Stimulated activated effector memory CD8-positive, alpha-beta T cell treated with anti-CD3 and anti-CD28 coated beads, Interleukin-12 subunit alpha, Interleukin-12 subunit beta, amount 100 ng/mL, for 72 hours (primary cell): Measurements from ENCODE around the gene NOL11.

Experiments used
- ATAC-seq: fragments of 150-1000 bp; cut with Tn5 transposase; 2 replicates; pipeline ENCODE4 v1.10.0; 2021
- DNase-seq, 2 donors: peaks; one replicate each; pipeline ENCODE4 v3.0.0; 2021 to 2022; ENCODE audit warnings: low spot score in 2 of 2
- H3K27ac Mint-ChIP-seq: one replicate; pipeline ENCODE4 v1.8.0; 2022; ENCODE audit warnings: mild to moderate bottlenecking, mixed read lengths
- H3K36me3 Mint-ChIP-seq: one replicate; pipeline ENCODE4 v1.8.0; 2022; ENCODE audit warnings: mild to moderate bottlenecking, mixed read lengths
- H3K4me1 Mint-ChIP-seq: one replicate; pipeline ENCODE4 v1.8.0; 2022; ENCODE audit warnings: mixed read lengths
- H3K4me3 Mint-ChIP-seq: one replicate; pipeline ENCODE4 v1.8.0; 2022; ENCODE audit warnings: mild to moderate bottlenecking, mixed read lengths
- H3K9me3 Mint-ChIP-seq: one replicate; pipeline ENCODE4 v1.8.0; 2022; ENCODE audit warnings: mixed read lengths

NOL11 gene

DNA sequence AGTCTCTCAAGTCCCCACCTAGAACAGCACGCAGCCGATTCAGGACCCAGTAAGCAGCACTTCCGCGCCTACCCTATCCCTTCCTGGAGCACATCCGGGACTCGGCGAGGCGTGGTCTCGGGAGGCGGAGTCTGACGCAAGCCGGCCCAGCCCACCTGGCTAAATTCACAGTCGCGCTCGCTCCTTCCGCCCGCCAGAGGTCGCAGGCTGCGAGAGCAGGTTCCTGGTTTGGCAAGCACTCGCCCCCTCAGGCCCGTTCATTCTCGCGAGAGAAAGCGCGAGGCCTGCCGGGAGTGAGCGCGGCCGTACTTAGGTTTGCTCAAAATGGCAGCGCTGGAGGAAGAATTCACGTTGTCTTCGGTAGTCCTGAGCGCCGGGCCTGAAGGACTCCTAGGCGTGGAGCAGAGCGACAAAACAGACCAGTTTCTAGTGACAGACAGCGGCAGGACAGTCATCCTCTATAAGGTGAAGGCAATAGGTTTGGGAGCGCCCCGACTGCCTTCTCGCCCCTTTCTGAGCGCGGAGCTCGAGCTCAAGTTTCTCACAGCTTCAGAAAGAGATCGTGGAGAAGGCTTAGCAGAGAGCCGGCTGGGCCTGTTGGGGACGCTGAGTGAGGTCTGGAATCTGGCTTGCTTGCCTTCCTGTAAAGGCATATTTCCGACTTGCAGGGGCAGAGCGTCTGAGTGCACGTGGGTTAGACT, at the start of gene NOL11:
TSS of gene NOL11 (plus strand) at position 313 of the 701 bp plus-strand sequence. CDS start at position 325, 12 bp downstream.
- peaks cover 51% of the 10 kb centered on the region for H3K36me3 Mint-ChIP-seq
- peak within 1 kb of the TSS; percentile 99 for H3K27ac Mint-ChIP-seq
- no peaks in the 10 kb centered on the region for H3K9me3 Mint-ChIP-seq
- peak; percentile 98 for ATAC-seq
- DNase-seq, result peak; percentile 99 to 100
- H3K4me3 Mint-ChIP-seq, result peak within 1 kb of the TSS; percentile 100
- H3K4me1 Mint-ChIP-seq, result peaks cover 24% of the 10 kb centered on the region

DNA sequence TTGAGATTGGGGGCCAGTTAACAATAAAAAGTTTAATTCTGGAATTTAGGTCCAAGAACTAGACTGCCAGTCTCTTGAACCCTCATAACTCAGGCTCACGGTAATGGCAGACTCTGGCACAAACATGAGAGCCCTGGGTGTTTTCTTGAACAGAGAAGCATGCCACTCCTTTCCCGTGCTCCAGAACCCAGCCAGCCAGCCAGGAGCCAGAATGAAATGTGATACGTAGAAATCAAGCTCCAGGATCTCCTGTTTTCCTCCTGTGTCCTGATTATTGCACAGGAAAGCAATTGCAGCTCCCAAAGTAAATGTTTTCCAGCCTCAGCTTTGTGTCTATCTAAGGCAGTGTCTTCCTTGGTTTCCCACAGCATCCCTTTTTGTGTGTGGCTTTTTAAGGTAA, 46.2 kb upstream of the NOL11 start:
- Mint-ChIP-seq H3K36me3 (peaks cover 77% of the 10 kb centered on the region), H3K4me3 (no peak overlapping the region), H3K27ac (peak overlapping the region; percentile 37), H3K9me3 (no peaks in the 10 kb centered on the region), H3K4me1 (peaks cover 2% of the 10 kb centered on the region)
- ATAC-seq, result no peak
- no peak for DNase-seq

DNA sequence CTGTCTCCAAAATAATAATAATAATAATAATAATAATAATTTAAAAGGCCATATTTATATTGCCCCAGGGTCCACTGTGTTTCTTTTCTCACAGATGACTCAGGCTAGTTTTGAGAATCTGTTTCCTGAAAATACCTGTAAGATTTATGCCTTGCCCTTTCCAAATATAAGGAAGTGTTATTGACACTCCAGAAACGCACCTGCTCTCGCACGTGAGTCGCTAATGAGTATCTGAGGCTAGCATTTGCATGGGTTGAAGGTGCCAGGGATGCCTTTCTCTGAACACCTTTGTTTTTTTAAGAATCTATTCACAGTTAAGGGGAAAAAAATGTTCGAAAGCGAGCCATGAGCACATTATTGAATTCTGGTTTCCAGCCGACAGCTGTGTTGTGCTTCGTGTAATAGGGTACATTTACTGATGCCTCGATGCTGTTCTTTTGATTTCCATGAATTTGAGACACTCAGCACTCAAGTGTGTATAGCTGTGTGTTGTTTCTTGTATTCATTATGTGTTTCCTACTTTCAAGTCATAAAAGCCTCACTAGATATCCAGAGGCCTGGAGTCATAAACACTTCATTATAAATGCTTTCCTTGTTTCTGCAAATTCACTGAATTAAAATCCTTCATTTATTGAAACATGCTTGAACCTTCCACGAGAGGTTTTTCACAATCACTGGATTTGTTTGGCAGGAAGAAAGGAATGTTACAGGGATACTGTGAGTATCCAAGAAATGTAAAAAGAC, 45.0 kb upstream of the NOL11 start:
- H3K4me3 Mint-ChIP-seq, result no peak overlapping the region
- H3K4me1 Mint-ChIP-seq, result no peaks in the 10 kb centered on the region
- peaks cover 89% of the 10 kb centered on the region for H3K36me3 Mint-ChIP-seq
- H3K9me3 Mint-ChIP-seq, result no peaks in the 10 kb centered on the region
- DNase-seq, result no peak
- H3K27ac Mint-ChIP-seq, result no peak overlapping the region
- no peak for ATAC-seq

DNA sequence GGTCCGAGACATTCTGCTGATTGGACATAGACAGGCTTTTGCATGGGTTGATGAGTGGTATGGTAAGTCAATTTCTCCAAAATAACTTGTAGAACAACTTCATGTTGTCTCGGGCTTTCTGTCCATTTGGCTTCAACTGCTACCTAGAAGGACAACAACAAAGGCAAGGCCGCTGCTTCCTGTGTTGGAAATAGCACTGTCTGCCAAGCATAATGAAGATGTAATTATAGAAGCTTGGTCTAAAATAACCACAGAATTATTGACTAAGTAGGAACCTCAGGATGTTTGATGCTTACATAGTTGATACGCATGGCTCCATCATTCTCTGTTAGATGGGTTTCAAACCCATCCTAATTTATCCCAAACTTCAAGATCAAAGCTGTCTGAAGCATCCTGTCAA, 42.3 kb upstream of the NOL11 start:
- Mint-ChIP-seq H3K9me3 (no peaks in the 10 kb centered on the region), H3K36me3 (peaks cover 73% of the 10 kb centered on the region), H3K4me1 (peaks cover under 1% of the 10 kb centered on the region), H3K27ac (no peak overlapping the region), H3K4me3 (no peak overlapping the region)
- no peak for ATAC-seq
- DNase-seq, result no peak

DNA sequence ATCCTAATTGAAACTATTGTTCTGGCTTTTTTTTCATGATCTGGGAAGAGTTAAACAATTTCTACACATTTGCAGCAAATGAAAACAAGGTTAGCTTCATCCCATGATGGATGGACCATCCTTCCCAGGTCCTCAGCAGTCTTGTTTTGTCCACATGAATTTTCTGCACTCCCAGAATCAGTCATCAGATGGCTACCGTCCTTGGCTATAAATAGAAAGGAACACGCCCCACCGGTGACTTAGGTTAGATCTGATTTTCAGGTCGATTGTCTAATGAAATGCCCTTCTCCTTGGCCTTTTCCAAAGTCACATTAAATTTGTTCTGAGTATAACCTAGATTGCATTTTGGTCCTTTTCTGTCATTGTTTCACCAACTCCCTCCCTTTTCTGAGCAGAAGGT, 41.4 kb upstream of the NOL11 start:
- H3K36me3 Mint-ChIP-seq, result peaks cover 64% of the 10 kb centered on the region
- no peak for ATAC-seq
- peaks cover 6% of the 10 kb centered on the region for H3K4me1 Mint-ChIP-seq
- H3K27ac Mint-ChIP-seq, result peak overlapping the region; percentile 73
- no peaks in the 10 kb centered on the region for H3K9me3 Mint-ChIP-seq
- H3K4me3 Mint-ChIP-seq, result no peak overlapping the region
- DNase-seq, result no peak

DNA sequence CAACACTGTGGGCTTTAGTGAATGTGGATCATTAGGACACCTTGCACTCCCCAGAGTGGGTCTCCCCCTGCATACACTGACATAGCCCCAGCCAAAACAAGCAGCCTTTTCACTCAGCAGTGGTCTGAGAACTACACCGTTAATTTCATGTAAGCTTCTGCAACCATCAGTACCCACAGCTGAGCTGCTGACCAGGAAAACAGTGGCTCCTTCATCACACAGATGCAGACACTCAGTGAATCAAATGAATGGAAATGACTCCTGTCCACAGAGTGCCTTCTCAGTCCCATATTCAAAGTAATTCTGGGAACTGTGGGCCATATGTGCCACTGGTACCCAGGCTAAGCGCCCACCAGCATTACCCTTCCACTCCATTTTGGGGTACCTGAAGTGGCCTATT, 39.3 kb upstream of the NOL11 start:
- Mint-ChIP-seq H3K27ac (peak overlapping the region; percentile 52), H3K36me3 (peaks cover 52% of the 10 kb centered on the region), H3K9me3 (no peaks in the 10 kb centered on the region), H3K4me1 (peaks cover 6% of the 10 kb centered on the region), H3K4me3 (no peak overlapping the region)
- no peak for ATAC-seq
- DNase-seq, result no peak

DNA sequence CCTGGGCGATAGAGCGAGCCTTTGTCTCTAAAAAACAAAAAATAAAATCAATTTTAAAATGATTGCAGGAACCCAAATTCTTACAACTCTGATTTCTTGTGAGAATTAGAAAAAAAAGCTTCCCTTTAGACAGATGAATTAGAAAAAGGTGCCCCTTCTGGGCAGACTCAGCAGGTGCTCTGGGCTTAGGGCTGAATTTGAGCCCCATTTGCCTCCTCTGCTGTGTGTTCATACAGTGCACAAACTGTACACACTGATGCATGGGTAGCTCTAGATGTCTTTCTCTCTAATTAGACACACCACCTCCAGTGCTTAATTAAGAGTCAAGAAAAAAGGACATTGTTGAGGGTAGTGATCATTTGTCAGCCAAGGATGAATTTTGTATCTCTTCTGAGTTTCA, 38.5 kb upstream of the NOL11 start:
- no peak overlapping the region for H3K4me3 Mint-ChIP-seq
- no peaks in the 10 kb centered on the region for H3K9me3 Mint-ChIP-seq
- H3K36me3 Mint-ChIP-seq, result peaks cover 47% of the 10 kb centered on the region
- peaks cover 6% of the 10 kb centered on the region for H3K4me1 Mint-ChIP-seq
- ATAC-seq (no peak), DNase-seq (no peak)
- H3K27ac Mint-ChIP-seq, result no peak overlapping the region

DNA sequence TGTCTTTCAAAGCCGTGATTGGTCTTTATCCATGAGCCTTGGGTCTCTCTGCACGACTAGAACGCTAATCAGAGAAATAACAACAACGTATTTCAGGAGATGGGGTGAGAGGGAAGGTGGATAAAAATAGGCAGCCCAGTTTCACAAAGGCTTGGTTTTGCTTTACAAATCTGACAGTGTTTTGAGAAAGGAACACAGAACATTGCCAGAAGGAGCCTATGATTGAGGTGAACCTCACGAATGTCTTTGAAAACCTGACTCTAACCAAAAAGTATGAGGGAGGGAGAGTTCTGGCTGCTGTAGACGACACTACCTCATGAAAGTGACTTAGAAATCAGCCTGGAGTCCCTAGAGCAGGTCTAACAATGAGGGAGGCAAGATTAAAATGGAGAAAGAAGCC, 38.0 kb upstream of the NOL11 start:
- no peak overlapping the region for H3K27ac Mint-ChIP-seq
- peaks cover 6% of the 10 kb centered on the region for H3K4me1 Mint-ChIP-seq
- H3K4me3 Mint-ChIP-seq, result no peak overlapping the region
- DNase-seq, result no peak
- H3K36me3 Mint-ChIP-seq, result peaks cover 43% of the 10 kb centered on the region
- no peak for ATAC-seq
- no peaks in the 10 kb centered on the region for H3K9me3 Mint-ChIP-seq

DNA sequence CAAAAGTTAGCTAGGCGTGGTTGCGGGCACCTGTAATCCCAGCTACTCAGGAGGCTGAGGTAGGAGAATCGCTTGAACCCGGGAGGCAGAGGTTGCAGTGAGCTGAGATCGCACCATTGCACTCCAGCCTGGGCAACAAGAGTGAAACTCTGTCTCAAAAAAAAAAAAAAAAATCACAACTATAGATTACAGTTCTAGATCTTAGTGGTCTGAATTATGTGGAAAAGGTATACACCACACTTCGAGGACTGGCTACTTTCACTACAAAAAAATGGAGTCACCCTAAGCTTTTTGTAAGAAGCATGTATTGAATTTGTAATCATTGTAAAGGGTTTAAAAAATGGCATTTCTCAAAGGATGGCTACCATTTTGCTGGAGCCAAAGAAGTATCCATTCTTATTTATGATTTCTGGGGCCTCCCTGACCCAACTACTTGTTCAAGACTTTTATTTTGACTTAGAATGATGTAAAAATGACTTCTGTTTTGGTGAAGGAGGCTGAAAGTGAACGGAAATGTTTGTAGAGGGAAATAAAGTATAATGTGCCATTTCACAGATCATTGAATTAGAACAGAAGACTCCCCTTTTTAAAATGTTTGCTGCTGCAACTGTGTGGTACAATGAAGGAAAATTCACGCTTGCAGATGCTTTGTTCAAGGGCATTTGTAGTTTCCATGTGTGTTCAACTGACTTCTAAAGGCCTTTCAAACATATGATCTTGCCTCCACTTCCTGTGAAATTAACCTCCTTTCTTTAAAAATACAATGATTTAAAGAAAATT, 37.1 kb upstream of the NOL11 start:
- no peak for ATAC-seq
- H3K36me3 Mint-ChIP-seq, result peaks cover 34% of the 10 kb centered on the region
- H3K27ac Mint-ChIP-seq, result peak overlapping the region; percentile 81
- no peak overlapping the region for H3K4me3 Mint-ChIP-seq
- H3K4me1 Mint-ChIP-seq, result peaks cover 6% of the 10 kb centered on the region
- no peaks in the 10 kb centered on the region for H3K9me3 Mint-ChIP-seq
- no peak for DNase-seq

DNA sequence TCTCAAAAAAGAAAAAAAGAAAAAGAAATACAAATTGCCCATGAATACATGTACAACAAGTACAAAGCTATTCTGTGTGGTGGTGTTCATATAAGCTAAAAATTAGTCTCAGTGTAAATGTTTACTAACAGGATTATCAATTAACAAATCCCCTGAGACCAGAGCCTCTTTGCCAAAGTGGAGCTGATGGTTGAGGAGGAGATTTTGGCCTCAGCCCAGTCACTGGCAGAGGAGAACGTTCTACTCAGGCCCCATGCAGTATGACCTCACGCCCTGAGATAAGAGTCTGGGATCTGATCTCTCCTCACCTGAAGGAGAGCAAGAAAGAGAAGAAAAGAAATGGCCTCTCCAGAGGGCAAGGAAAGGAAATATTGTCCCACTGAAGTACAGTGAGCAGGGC, 35.5 kb upstream of the NOL11 start:
- H3K27ac Mint-ChIP-seq, result no peak overlapping the region
- no peaks in the 10 kb centered on the region for H3K9me3 Mint-ChIP-seq
- ATAC-seq (no peak), DNase-seq (no peak)
- peaks cover 6% of the 10 kb centered on the region for H3K4me1 Mint-ChIP-seq
- no peak overlapping the region for H3K4me3 Mint-ChIP-seq
- H3K36me3 Mint-ChIP-seq, result peaks cover 22% of the 10 kb centered on the region

DNA sequence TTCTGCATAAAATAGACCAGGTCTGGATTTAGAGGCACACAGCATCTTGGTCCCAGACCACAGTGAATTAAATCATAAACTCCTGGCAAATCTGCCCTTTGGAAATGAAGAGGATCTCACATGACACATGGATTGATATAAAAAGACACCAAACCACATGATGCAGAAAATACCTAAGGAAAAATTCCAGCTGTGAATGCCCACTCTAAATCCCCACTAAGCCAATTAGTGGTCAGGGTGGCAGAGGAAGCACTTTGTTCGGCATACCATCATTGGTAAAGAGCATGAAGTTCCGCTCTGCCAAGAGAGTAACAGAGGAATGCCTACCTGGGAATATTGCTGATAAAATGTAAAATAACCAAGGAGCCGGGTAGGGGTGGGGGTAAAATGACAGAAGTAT, 32.4 kb upstream of the NOL11 start:
- DNase-seq (no peak), ATAC-seq (no peak)
- Mint-ChIP-seq H3K27ac (no peak overlapping the region), H3K9me3 (no peaks in the 10 kb centered on the region), H3K4me1 (peaks cover 6% of the 10 kb centered on the region), H3K4me3 (no peak overlapping the region), H3K36me3 (peaks cover 24% of the 10 kb centered on the region)

DNA sequence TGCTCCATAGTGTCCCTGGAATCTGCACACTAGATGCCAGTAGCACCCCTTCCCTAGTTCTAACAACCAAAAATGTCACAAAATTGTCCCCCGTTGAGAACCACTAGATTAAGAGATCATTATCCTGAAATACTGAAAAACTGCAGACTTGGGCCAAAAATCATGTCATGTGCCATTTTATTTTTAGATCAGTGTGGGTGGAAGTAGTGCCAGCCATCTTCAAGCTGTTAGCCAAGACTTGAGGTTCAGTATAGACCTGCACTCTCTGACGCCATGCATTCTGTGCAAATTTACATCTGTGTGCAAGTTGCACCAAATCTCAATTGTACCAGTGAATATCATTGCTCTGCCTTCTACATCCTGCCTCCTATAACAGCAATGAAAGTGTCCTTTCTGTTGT, 31.5 kb upstream of the NOL11 start:
- DNase-seq (no peak), ATAC-seq (no peak)
- H3K9me3 Mint-ChIP-seq, result no peaks in the 10 kb centered on the region
- no peak overlapping the region for H3K27ac Mint-ChIP-seq
- no peak overlapping the region for H3K4me3 Mint-ChIP-seq
- H3K36me3 Mint-ChIP-seq, result peaks cover 24% of the 10 kb centered on the region
- no peaks in the 10 kb centered on the region for H3K4me1 Mint-ChIP-seq

DNA sequence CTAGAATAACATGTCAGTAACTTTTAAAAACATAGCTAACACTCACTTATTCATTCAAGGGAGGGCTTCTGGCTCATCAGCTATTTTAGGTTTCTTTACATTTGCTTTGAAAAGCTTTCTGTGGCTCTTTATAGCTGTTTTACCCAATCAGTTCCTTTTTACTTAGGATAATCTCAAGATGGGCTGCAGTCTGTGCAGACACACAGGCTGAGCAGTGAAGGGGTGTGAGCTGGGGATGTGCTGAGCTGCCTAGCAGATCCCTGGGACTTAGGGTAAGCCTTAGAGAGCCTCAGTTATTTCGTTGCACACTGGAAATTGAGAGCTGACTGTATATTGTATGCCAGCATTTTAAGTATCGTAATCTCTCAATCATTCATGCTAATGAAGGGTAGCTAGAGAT, 30.2 kb upstream of the NOL11 start:
- Mint-ChIP-seq H3K9me3 (no peaks in the 10 kb centered on the region), H3K27ac (no peak overlapping the region)

DNA sequence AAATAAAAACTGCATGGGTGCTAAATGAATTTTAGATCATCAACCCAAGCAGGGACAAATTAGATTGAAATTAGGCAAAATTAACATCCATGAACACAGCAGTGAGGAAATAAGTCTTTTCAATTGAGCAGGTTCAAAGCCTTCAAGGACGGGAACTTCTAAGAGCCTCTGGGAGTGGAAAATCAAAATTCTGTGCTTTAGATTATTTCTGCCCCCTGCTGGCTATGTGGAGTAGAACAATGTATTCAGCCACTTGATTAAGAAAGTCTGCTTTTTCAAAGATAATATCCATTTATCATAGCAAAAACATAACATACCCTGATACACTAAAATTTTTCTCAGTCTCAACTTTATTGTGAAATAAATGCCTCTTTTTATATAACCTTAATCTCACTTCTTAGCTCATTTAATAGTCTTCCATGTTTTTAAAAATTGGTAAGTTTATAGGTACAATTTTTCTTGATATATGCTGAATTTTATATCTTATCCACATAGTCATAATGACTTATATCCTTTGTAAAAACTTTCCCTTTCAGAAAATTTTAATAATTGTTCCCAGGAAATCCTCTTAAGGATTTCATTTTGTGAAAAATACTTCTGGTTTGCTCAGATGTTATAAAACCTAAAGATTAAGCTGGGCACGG, 28.1 kb upstream of the NOL11 start:
- peak; percentile 27 to 65 for DNase-seq
- Mint-ChIP-seq H3K9me3 (no peaks in the 10 kb centered on the region), H3K27ac (no peak overlapping the region), H3K4me1 (no peaks in the 10 kb centered on the region), H3K36me3 (peaks cover 52% of the 10 kb centered on the region), H3K4me3 (no peak overlapping the region)
- ATAC-seq, result no peak

More for the DNA sequence above, 30.2 kb upstream of the NOL11 start:
- ATAC-seq, result no peak
- no peak for DNase-seq
- H3K36me3 Mint-ChIP-seq, result peaks cover 36% of the 10 kb centered on the region
- H3K4me3 Mint-ChIP-seq, result no peak overlapping the region
- no peaks in the 10 kb centered on the region for H3K4me1 Mint-ChIP-seq

DNA sequence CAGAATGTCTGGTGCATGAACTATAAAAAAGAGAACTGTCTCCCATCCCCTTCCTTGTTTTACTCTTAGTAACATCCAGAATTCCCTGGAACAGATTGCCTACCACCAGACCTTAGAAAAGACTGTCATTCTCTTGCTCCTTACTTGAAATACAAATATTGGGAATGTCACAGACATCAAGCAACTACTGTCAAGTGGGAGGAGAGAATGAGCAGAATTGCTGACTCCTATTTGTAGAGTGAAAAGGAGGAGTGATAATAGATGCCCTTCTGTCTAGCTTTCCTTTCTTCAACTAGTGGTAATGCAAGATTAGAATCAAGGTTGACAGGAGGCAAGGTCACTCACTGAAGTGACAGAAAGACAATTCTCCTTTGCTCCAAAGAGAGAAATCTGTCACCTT, 23.9 kb upstream of the NOL11 start:
- Mint-ChIP-seq H3K36me3 (peaks cover 33% of the 10 kb centered on the region), H3K4me3 (no peak overlapping the region), H3K27ac (no peak overlapping the region), H3K9me3 (no peaks in the 10 kb centered on the region), H3K4me1 (no peaks in the 10 kb centered on the region)
- ATAC-seq, result no peak
- no peak for DNase-seq
